Panc1 (cell line): ENCODE measurements around the gene CREBZF. TPM values are rescaled to one million over a fixed set of nuclear protein-coding genes. Genes with fewer than 3 reads are reported as not detected.

Experiments used
- ATAC-seq: fragments of 200-7000 bp; cut with Tn5 transposase; 2 replicates; pipeline ENCODE4 v1.9.1; 2020; ENCODE audit warnings: mild to moderate bottlenecking, moderate library complexity
- BruUV-seq: library from RNA; stranded (reverse); fragments of 400-500 nt; replicated peaks from 2 replicates; lab custom pipeline; 2021; lab: Mats Ljungman, UMichigan
- CTCF ChIA-PET: fragments of 300-600 bp; sonication (Branson Sonifier 250); formaldehyde crosslinking; loops from one replicate; lab custom pipeline; 2022; ENCODE audit warnings: antibody characterized with exemption; lab: Charles Lee
- POLR2A ChIA-PET: fragments of 300-600 bp; sonication (Branson Sonifier 250); formaldehyde crosslinking; loops from one replicate; lab custom pipeline; 2022; ENCODE audit warnings: antibody characterized with exemption; lab: Charles Lee
- DNase-seq: peaks from one replicate; pipeline ENCODE4 v3.0.0-alpha.2; 2010; ENCODE audit warnings: low read depth, low spot score
- H3K27ac ChIP-seq: 2 replicates; pipeline ENCODE4 v1.5.1; 2011; ENCODE audit warnings: mild to moderate bottlenecking, low read length, inconsistent platforms
- H3K27me3 ChIP-seq: fragments of 200-500 bp; sonication (Bioruptor generic); 2 replicates; pipeline ENCODE4 v1.6.0; 2014; ENCODE audit warnings: low read length, inconsistent platforms; ENCODE audit not compliant: control insufficient read depth, insufficient read depth
- H3K36me3 ChIP-seq: fragments of 200-500 bp; sonication (Bioruptor generic); 2 replicates; pipeline ENCODE4 v1.5.1; 2014; ENCODE audit warnings: inconsistent platforms, mild to moderate bottlenecking, low read length, moderate library complexity; ENCODE audit not compliant: control insufficient read depth, insufficient read depth
- H3K4me1 ChIP-seq: 2 replicates; pipeline ENCODE4 v1.5.1; 2011; ENCODE audit warnings: inconsistent platforms, mild to moderate bottlenecking, low read length, moderate library complexity; ENCODE audit not compliant: control insufficient read depth, insufficient read depth
- H3K4me3 ChIP-seq, 2 experiments: 2 replicates each; pipeline ENCODE4 v1.5.1; 2011 to 2012; ENCODE audit warnings: low read depth in 2 of 2, low read length in 2 of 2, mild to moderate bottlenecking in 2 of 2, inconsistent platforms in 1 of 2, moderate library complexity in 1 of 2
- H3K9me3 ChIP-seq: fragments of 200-500 bp; sonication (Bioruptor generic); 2 replicates; pipeline ENCODE4 v1.5.1; 2014; ENCODE audit warnings: low read depth, mild to moderate bottlenecking, inconsistent platforms, low read length, moderate library complexity; ENCODE audit not compliant: control insufficient read depth, insufficient read depth
- POLR2AphosphoS5 ChIP-seq: IDR thresholded peaks from 2 replicates; pipeline ENCODE4 v1.6.1; 2012; ENCODE audit warnings: mild to moderate bottlenecking, low read depth, low read length, moderate library complexity
- REST ChIP-seq, 2 experiments: IDR thresholded peaks; 2 replicates each; pipeline ENCODE4 v1.6.1; 2011 to 2012; ENCODE audit warnings: low read depth in 2 of 2, control low read depth in 1 of 2, low read length in 1 of 2, mild to moderate bottlenecking in 1 of 2, moderate library complexity in 1 of 2; ENCODE audit not compliant: insufficient read depth in 1 of 2
- SIN3A ChIP-seq: IDR thresholded peaks from 2 replicates; pipeline ENCODE4 v1.6.1; 2012; ENCODE audit warnings: low read depth, mild to moderate bottlenecking, low read length, moderate library complexity, borderline replicate concordance; ENCODE audit not compliant: insufficient read depth
- TCF7L2 ChIP-seq: IDR thresholded peaks from 2 replicates; pipeline ENCODE4 v1.6.1; 2011; ENCODE audit warnings: mild to moderate bottlenecking, low read depth, low read length, inconsistent platforms
- in situ Hi-C: cut with HindIII; loops from 2 replicates; pipeline ENCODE4 v1.10.0; 2016; ENCODE audit warnings: low sequenced_read_pairs, low pct_unique_long_range_greater_than_20kb
- intact Hi-C: fragments of 100-400 bp; cut with micrococcal nuclease; formaldehyde crosslinking; loops from one replicate; pipeline ENCODE4 v1.10.0; 2022; ENCODE audit not compliant: unreplicated experiment
- total RNA-seq: library from RNA; stranded (reverse); gene quantifications from one replicate; pipeline ENCODE4 v1.2.1, GENCODE V29; 2021; ENCODE audit not compliant: unreplicated experiment
- TF ChIP-seq, protein P1 (sequence below): fragments of 450-650 bp; IDR thresholded peaks from 2 replicates; pipeline ENCODE4 v1.5.1; 2017; ENCODE audit warnings: mild to moderate bottlenecking

CREBZF gene
- total RNA-seq, 1 experiment from 2014 or later = 75.8 TPM

DNA sequence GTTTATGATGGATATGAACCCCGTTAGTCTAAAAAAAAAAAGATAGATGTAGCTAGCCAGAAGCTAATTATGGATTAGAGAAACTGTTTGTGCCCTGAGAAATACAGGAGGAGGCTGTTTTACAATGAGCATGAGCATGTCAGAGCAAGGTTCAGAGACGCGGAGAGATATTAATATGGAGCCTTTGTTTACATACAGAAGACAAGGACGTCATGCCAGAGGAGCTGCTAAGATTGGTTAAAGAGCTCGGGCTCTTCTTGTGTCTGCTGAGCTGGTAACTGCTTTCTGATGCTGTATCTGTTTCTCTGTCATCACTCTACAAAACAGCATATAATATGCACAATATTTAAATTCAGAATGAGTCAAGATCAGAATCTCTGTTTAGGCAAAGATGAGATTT is 46.0 kb upstream of the CREBZF start:
- Histone ChIP-seq H3K36me3 (0 out of 2 replicates have a peak, but pooled peaks cover 4% of the 10 kb centered on the region), H3K27ac (peak overlapping the region; percentile 49; the same call in 1 of the 2 replicates), H3K9me3 (no peaks in the 10 kb centered on the region), H3K27me3 (no peaks in the 10 kb centered on the region), H3K4me1 (peaks cover 13% of the 10 kb centered on the region), H3K4me3 (no peak overlapping the region)
- no peak for TF ChIP-seq TCF7L2
- TF ChIP-seq POLR2AphosphoS5 = no peak
- no peak for TF ChIP-seq REST (IDR thresholded peaks at IDR 0.05; ENCODE audit: insufficient read depth in 1 of 2, low read depth in 2 of 2, low read length in 1 of 2)
- TF ChIP-seq, protein P1, sequence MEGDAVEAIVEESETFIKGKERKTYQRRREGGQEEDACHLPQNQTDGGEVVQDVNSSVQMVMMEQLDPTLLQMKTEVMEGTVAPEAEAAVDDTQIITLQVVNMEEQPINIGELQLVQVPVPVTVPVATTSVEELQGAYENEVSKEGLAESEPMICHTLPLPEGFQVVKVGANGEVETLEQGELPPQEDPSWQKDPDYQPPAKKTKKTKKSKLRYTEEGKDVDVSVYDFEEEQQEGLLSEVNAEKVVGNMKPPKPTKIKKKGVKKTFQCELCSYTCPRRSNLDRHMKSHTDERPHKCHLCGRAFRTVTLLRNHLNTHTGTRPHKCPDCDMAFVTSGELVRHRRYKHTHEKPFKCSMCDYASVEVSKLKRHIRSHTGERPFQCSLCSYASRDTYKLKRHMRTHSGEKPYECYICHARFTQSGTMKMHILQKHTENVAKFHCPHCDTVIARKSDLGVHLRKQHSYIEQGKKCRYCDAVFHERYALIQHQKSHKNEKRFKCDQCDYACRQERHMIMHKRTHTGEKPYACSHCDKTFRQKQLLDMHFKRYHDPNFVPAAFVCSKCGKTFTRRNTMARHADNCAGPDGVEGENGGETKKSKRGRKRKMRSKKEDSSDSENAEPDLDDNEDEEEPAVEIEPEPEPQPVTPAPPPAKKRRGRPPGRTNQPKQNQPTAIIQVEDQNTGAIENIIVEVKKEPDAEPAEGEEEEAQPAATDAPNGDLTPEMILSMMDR = no peak
- no peak for TF ChIP-seq SIN3A
- intact Hi-C loops (no loop called here), in situ Hi-C loops (no loop called here)
- no TSS peak for BruUV-seq
- POLR2A ChIA-PET = no interaction called here
- CTCF ChIA-PET = no interaction called here
- ATAC-seq = no peak
- DNase-seq = no peak

DNA sequence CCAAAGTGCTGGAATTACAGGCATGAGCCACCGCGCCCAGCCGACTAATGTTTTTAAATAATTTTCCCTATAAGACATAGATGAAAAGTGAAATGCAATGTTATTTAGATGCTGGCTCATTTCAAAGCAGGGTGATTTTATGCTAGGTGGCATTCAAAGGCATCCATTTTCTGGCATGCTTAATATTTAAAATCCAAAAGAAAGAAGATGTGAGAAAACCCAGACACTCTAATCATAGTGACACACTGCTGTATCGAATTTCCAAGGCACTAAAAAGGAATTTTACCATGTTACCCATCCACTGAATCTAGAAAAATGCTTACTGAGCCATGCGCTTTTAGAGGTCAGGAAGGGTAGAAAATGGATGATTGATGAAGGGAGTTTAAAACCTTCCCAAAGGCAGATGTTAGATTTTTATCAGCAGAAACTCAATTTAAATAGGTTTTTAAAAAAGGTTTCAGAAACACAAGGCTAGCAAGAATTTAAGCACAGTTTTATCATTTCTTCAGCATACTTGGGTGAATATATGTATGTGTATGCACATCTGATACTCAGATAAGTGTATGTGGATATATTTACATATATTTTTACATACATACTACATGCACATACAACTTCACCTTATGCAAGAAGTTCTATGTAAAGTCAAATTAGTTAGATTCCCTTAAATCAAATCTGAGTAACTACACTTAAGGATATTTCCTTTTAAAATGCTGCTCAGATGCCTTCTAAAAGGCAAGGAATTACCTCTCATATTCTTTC is 45.2 kb upstream of the CREBZF start:
- in situ Hi-C loops = no loop called here
- no peaks in the 10 kb centered on the region for H3K27me3 ChIP-seq
- peaks cover 18% of the 10 kb centered on the region for H3K4me1 ChIP-seq
- intact Hi-C loops = no loop called here
- H3K27ac ChIP-seq = peak overlapping the region; percentile 49
- no peak overlapping the region for H3K4me3 ChIP-seq
- ChIA-PET CTCF (no interaction called here), POLR2A (no interaction called here)
- 0 out of 2 replicates have a peak, but pooled peaks cover 4% of the 10 kb centered on the region for H3K36me3 ChIP-seq
- no peak for ATAC-seq
- TF ChIP-seq, protein P1 = no peak
- TF ChIP-seq SIN3A (no peak), POLR2AphosphoS5 (no peak), REST (IDR thresholded peaks at IDR 0.05; ENCODE audit: insufficient read depth in 1 of 2, low read depth in 2 of 2, low read length in 1 of 2) (no peak), TCF7L2 (no peak)
- DNase-seq = no peak
- BruUV-seq = no TSS peak
- H3K9me3 ChIP-seq = no peaks in the 10 kb centered on the region
